ENCODE results near the gene SYT13. TPM values are rescaled to one million over a fixed set of nuclear protein-coding genes. Genes with fewer than 3 reads are reported as not detected.

The SYT13 gene
- total and polyA plus RNA-seq, 10 of the 15 experiments (the other 5 are each of a cell fraction or from before 2014, with no cell fraction given), result not detected

DNA sequence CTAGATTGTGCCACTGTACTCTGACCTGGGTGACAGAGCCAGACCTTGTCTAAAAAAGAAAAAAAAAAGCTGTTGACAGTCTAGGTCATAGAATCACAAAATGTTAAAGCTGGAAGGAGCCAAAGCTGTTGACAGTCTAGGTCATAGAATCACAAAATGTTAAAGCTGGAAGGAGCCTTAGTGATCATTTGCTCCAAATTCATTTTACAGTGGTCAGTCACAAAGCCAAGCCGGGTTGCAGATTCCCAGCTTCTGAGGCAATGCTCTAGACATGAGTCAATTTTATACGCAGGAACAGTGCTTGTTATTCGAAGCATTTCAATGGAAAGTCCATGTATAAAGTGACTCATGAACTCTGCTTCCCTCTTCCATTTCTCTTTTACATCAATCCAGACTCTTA, 47.4 kb downstream of the SYT13 start:
- SMC1A ChIA-PET (ENCODE audit: uncharacterized antibody, unreplicated experiment), result interaction anchor here (0.7 kb wide), 1 partner anchor 174 kb away, joined by 3 read pairs; no protein-coding TSS in a partner anchor
- WGBS (ENCODE audit: insufficient coverage, insufficient replicate concordance, low lambda C conversion rate, missing lambda C conversion rate), result 41% methylated on average over 3 of the region's 3 CpGs
- no TSS peak for BruUV-seq (replicated peaks)

More for the DNA sequence above, 47.4 kb downstream of the SYT13 start:
- TF ChIP-seq YBX1 (IDR thresholded peaks at IDR 0.05), result no peak
- TF ChIP-seq POLR2AphosphoS5 (IDR thresholded peaks at IDR 0.05; ENCODE audit: low read length), result no peak
- no peak for TF ChIP-seq NFYB (IDR thresholded peaks at IDR 0.05; ENCODE audit: insufficient read depth, low read depth, low read length)
- no peak for TF ChIP-seq FOS (IDR thresholded peaks at IDR 0.05; ENCODE audit: borderline replicate concordance, extremely low read depth, insufficient read length)
- TF ChIP-seq RCOR1 (conservative IDR thresholded peaks at IDR 0.05; ENCODE audit: low read depth, low read length), result no peak
- no peak for TF ChIP-seq PML (IDR thresholded peaks at IDR 0.05; ENCODE audit: low read length)
- TF ChIP-seq RELA (IDR thresholded peaks at IDR 0.05; ENCODE audit: borderline replicate concordance, partially characterized antibody), result no peak
- no peak for TF ChIP-seq HDAC2 (IDR thresholded peaks at IDR 0.05)
- no peak for TF ChIP-seq SRF (IDR thresholded peaks at IDR 0.05; ENCODE audit: low read depth in 2 of 2, low read length in 2 of 2)
- TF ChIP-seq CHD2 (IDR thresholded peaks at IDR 0.05; ENCODE audit: borderline replicate concordance, low read depth, low read length), result no peak
- TF ChIP-seq, protein P1, sequence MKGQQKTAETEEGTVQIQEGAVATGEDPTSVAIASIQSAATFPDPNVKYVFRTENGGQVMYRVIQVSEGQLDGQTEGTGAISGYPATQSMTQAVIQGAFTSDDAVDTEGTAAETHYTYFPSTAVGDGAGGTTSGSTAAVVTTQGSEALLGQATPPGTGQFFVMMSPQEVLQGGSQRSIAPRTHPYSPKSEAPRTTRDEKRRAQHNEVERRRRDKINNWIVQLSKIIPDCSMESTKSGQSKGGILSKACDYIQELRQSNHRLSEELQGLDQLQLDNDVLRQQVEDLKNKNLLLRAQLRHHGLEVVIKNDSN (IDR thresholded peaks at IDR 0.05; ENCODE audit: borderline replicate concordance, extremely low read length, insufficient read depth, low read depth, low read length), result no peak
- TF ChIP-seq SREBF1 (IDR thresholded peaks at IDR 0.05; ENCODE audit: low read length), result no peak
- no peak for TF ChIP-seq KDM1A (IDR thresholded peaks at IDR 0.05; ENCODE audit: borderline replicate concordance)
- TF ChIP-seq CHD4 (IDR thresholded peaks at IDR 0.05), result no peak
- no peak overlapping the region for H3K9ac ChIP-seq (ENCODE audit: control insufficient read depth, insufficient read depth, low read length)
- peaks cover 0 to 2% of the 10 kb centered on the region in 2 experiments; a peak in 2 of 4 replicates for H3K27me3 ChIP-seq (replicated peaks in 1 of 2; ENCODE audit: control insufficient read depth in 2 of 2, insufficient read depth in 2 of 2, low read length in 1 of 2)
- no peaks in the 10 kb centered on the region for H3K79me2 ChIP-seq (ENCODE audit: control insufficient read depth, insufficient read depth, low read length)
- intact Hi-C loops (cut with micrococcal nuclease; ENCODE audit: unreplicated experiment), result no loop called here
- H3K36me3 ChIP-seq (ENCODE audit: control insufficient read depth in 2 of 2, insufficient read depth in 2 of 2, low read length in 1 of 2), result no peaks in the 10 kb centered on the region
- H3K4me3 ChIP-seq, result no peak overlapping the region
- ChIA-PET RAD21 (ENCODE audit: unreplicated experiment) (interaction anchor here (0.6 kb wide), 1 partner anchor 954 kb away, joined by 3 read pairs; no protein-coding TSS in a partner anchor), CTCF (no interaction called here), POLR2A (no interaction called here)
- H3K27ac ChIP-seq (ENCODE audit: control insufficient read depth, insufficient read depth), result no peak overlapping the region
- no peaks in the 10 kb centered on the region; the same call in 2 of the 3 replicates for H3K9me3 ChIP-seq (replicated peaks; ENCODE audit: control insufficient read depth, insufficient read depth, low read length)
- H3K4me1 ChIP-seq (ENCODE audit: control insufficient read depth, insufficient read depth, low read length), result no peaks in the 10 kb centered on the region
- ATAC-seq (no peak), DNase-seq (ENCODE audit: low read depth, low spot score) (no peak), FAIRE-seq (no peak)
- in situ Hi-C loops (cut with MboI), result no loop called here
- H4K20me1 ChIP-seq (ENCODE audit: control insufficient read depth, insufficient read depth), result no peaks in the 10 kb centered on the region; the same call in 1 of the 2 replicates
- H2AFZ ChIP-seq (ENCODE audit: control insufficient read depth, low read depth, low read length), result no peak overlapping the region
- H3K4me2 ChIP-seq (ENCODE audit: control insufficient read depth, insufficient read depth), result no peak overlapping the region

Measured in GM12878 (cell line).